ENCODE measurements around the gene LMX1A. TPM values are rescaled to one million over a fixed set of nuclear protein-coding genes. Genes with fewer than 3 reads are reported as not detected.

The LMX1A gene
- total and polyA plus RNA-seq, 2 of the 13 experiments (the other 11 are each of a cell fraction or from before 2014, with no cell fraction given) = 0.07 TPM; not detected in 1

DNA sequence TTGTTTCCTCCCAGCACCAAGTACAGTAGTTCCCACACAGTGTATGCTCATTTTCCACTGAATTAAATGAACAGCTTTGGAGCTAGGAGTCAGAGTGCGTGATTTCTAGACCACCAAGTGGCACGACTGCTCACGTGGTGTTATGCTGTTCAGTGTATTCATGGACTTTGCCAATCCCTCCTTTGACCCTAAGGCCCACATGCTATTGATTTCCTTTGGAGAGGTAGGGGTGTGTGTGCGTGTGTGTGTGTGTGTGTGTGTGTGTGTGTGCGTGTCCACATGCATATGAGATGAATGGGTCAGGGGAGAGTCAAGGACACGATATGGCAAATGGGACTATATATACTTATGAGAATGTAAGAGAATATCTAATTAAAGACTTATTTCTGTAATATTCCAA, 177.2 kb downstream of the LMX1A start:
- Histone ChIP-seq H3K4me1 (ENCODE audit: insufficient read depth, low read length) (no peaks in the 10 kb centered on the region), H3K9me3 (ENCODE audit: low read length) (peaks cover 14% of the 10 kb centered on the region; the same call in 1 of the 2 replicates), H3K27ac (ENCODE audit: extremely low read length, insufficient read depth, low read length) (no peak overlapping the region), H3K4me3 (replicated peaks in 1 of 3; ENCODE audit: insufficient read depth in 1 of 3, low read depth in 2 of 3, low read length in 3 of 3) (no peak overlapping the region), H3K4me2 (ENCODE audit: low read depth, low read length) (no peak overlapping the region), H4K20me1 (ENCODE audit: insufficient read depth, low read length) (no peaks in the 10 kb centered on the region), H3K79me2 (ENCODE audit: insufficient read depth, low read length) (no peaks in the 10 kb centered on the region), H2AFZ (ENCODE audit: low read length) (no peak overlapping the region), H3K9ac (ENCODE audit: insufficient read depth, low read depth, low read length) (no peak overlapping the region), H3K27me3 (ENCODE audit: control insufficient read depth in 1 of 2, insufficient read depth in 2 of 2, low read length in 2 of 2) (no peaks in the 10 kb centered on the region), H3K36me3 (replicated peaks in 1 of 2; ENCODE audit: control insufficient read depth in 1 of 2, insufficient read depth in 2 of 2, low read length in 2 of 2) (no peaks in the 10 kb centered on the region)
- 18% methylated on average over 6 of the region's 6 CpGs for WGBS (ENCODE audit: low lambda C conversion rate)
- DNase-seq (ENCODE audit: low spot score) (no peak), FAIRE-seq (no peak), ATAC-seq (no peak)
- ChIA-PET POLR2A (no interaction called here), CTCF (ENCODE audit: low intra/inter-chr PET ratio, low total read pairs) (no interaction called here)
- BruUV-seq (replicated peaks) = no TSS peak
- TF ChIP-seq, protein P1, sequence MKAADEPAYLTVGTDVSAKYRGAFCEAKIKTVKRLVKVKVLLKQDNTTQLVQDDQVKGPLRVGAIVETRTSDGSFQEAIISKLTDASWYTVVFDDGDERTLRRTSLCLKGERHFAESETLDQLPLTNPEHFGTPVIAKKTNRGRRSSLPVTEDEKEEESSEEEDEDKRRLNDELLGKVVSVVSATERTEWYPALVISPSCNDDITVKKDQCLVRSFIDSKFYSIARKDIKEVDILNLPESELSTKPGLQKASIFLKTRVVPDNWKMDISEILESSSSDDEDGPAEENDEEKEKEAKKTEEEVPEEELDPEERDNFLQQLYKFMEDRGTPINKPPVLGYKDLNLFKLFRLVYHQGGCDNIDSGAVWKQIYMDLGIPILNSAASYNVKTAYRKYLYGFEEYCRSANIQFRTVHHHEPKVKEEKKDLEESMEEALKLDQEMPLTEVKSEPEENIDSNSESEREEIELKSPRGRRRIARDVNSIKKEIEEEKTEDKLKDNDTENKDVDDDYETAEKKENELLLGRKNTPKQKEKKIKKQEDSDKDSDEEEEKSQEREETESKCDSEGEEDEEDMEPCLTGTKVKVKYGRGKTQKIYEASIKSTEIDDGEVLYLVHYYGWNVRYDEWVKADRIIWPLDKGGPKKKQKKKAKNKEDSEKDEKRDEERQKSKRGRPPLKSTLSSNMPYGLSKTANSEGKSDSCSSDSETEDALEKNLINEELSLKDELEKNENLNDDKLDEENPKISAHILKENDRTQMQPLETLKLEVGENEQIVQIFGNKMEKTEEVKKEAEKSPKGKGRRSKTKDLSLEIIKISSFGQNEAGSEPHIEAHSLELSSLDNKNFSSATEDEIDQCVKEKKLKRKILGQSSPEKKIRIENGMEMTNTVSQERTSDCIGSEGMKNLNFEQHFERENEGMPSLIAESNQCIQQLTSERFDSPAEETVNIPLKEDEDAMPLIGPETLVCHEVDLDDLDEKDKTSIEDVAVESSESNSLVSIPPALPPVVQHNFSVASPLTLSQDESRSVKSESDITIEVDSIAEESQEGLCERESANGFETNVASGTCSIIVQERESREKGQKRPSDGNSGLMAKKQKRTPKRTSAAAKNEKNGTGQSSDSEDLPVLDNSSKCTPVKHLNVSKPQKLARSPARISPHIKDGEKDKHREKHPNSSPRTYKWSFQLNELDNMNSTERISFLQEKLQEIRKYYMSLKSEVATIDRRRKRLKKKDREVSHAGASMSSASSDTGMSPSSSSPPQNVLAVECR (CRISPR knock-in tag; IDR thresholded peaks at IDR 0.05; ENCODE audit: borderline replicate concordance) = no peak
- TF ChIP-seq ZNF264 (CRISPR knock-in tag; IDR thresholded peaks at IDR 0.05) = no peak
- in situ Hi-C loops (cut with HindIII; ENCODE audit: extremely low pct_ligation_motif_present, low pct_unique_long_range_greater_than_20kb) = no loop called here
- intact Hi-C loops (cut with micrococcal nuclease; ENCODE audit: unreplicated experiment) = no loop called here

DNA sequence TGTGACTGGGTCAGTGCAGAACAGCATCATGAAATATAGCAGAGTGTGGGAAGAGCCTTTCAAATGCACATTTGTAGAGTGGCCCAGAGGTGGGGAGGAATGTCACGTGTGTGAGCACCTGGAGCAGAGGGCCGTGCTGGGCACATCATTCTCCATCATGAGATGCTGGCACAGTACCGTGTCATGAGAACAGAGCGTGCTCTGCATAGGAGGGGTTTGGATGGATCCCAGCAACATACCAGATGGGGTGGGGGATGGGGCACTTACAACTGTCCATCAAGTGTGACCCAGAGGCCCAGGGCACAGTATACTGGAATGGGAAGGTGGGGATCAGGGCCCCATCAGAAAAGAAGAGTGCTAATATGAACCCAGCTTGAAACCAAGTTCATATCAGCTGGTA, 182.0 kb downstream of the LMX1A start:
- no TSS peak for BruUV-seq (replicated peaks)
- CTCF ChIA-PET (ENCODE audit: low intra/inter-chr PET ratio, low total read pairs) = no interaction called here
- 0% methylated on average over 2 of the region's 4 CpGs for WGBS (ENCODE audit: low lambda C conversion rate)

More for the DNA sequence above, 182.0 kb downstream of the LMX1A start:
- DNase-seq (ENCODE audit: low spot score) = no peak
- Histone ChIP-seq H3K79me2 (ENCODE audit: insufficient read depth, low read length) (no peaks in the 10 kb centered on the region), H3K4me1 (ENCODE audit: insufficient read depth, low read length) (no peaks in the 10 kb centered on the region), H3K4me3 (replicated peaks in 1 of 3; ENCODE audit: insufficient read depth in 1 of 3, low read depth in 2 of 3, low read length in 3 of 3) (no peak overlapping the region), H3K27ac (ENCODE audit: extremely low read length, insufficient read depth, low read length) (no peak overlapping the region), H2AFZ (ENCODE audit: low read length) (no peak overlapping the region), H3K36me3 (replicated peaks in 1 of 2; ENCODE audit: control insufficient read depth in 1 of 2, insufficient read depth in 2 of 2, low read length in 2 of 2) (no peaks in the 10 kb centered on the region), H3K27me3 (ENCODE audit: control insufficient read depth in 1 of 2, insufficient read depth in 2 of 2, low read length in 2 of 2) (no peaks in the 10 kb centered on the region), H4K20me1 (ENCODE audit: insufficient read depth, low read length) (no peaks in the 10 kb centered on the region), H3K9me3 (ENCODE audit: low read length) (no peaks in the 10 kb centered on the region), H3K9ac (ENCODE audit: insufficient read depth, low read depth, low read length) (no peak overlapping the region), H3K4me2 (ENCODE audit: low read depth, low read length) (no peak overlapping the region)
- TF ChIP-seq MIER3 (CRISPR knock-in tag; IDR thresholded peaks at IDR 0.05; ENCODE audit: borderline replicate concordance) (no peak), TAF15 (IDR thresholded peaks at IDR 0.05; ENCODE audit: low read depth, low read length, poor library complexity, severe bottlenecking) (no peak)
- ATAC-seq = no peak
- POLR2A ChIA-PET = no interaction called here
- no peak for FAIRE-seq
- intact Hi-C loops (cut with micrococcal nuclease; ENCODE audit: unreplicated experiment) = no loop called here
- in situ Hi-C loops (cut with HindIII; ENCODE audit: extremely low pct_ligation_motif_present, low pct_unique_long_range_greater_than_20kb) = no loop called here
